Measurements from ENCODE around the gene C2orf81.
"Not testable (repeated sequence)": the region's sequence is repeated elsewhere in the genome, so short reads cannot be mapped to it uniquely, and the experiment has no call there.

Gene C2orf81

GRCh38 chr2:74421221-74421870 lies at the start of gene C2orf81, which contains the start of gene WDR54:
TSS of gene C2orf81 (minus strand) at chr2:74421619. CDS start at chr2:74421560, 59 bp downstream.
TSS of gene WDR54 (plus strand) at chr2:74421730. CDS start at chr2:74422154, 424 bp downstream.
- FAIRE-seq: no peak

- FAIRE-seq: not testable (repeated sequence)
These were observed 49.3 kb upstream of the C2orf81 start for GRCh38 chr2:74470742-74471141.

DNA sequence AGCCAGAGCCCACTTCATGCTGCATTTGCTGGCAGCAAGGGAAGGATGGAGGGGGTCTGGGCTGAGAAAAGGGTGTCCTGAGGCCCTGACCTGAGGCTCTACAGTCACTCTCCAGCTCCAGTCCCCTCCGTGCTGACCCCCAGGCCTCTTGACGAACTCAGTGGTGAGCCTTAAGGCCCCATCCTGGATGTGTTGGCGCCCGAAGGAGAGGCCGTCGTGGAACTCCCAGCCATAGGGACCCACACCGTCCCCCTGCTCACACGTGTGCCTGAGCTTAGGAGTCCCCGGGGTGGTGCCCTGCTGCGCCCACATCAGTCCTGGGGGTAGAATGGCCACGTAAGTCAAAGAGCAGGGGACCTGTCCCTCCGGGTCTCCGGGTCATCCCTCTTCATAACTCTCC lies 43.0 kb upstream of the C2orf81 start:
- no peak for FAIRE-seq

DNA sequence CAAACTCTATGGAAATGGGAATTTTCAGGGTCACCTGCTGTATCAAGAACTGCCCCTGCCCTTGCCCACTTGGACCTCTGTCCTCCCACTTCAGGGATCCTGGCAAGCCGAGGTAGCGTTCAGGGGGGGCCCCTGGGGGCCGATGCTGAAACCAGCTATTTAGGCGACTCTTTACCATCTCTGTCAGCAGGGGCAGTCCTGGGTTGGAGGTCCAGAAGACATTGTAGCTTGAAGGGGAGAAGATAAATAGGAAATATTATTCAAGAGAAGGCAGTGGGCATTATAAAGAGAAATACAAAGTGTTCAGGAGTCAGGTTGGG lies 41.3 kb upstream of the C2orf81 start:
- FAIRE-seq: no peak

DNA sequence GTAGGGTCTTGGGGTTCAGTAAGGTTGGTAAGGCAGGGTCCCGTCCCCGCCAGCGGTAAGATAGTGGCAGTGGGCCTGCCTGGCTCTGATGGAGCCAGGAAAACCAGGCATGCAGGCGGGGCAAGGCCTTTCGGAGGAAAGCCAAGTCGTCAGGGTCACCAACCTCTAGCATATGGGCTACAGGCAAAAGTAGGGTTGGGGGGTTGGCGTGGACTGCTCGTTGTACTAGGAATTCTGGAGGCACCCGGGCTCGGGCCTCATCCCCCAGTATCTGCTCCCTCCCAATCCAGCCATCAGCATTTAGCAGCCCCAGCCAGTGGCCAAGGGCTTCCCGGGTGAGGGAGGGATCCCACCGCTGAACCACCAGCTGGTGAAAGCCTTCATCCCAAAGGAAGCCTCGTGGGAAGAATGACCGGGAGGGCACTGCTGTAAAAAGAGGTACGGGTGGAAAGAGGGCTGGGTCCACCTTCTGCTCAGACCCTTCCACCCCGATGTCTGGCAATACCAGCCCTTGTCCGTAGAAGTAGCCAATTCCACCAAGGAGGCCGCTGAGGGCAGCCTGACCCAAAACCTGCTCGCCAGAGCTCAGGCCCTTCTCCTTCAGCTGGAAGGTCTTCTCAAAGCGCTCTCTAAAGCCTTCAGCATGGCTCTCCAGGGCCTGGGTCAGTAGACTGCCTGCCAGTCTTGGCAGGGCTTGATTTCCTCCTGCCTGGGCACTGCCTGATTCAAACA lies 40.8 kb upstream of the C2orf81 start:
- FAIRE-seq: no peak

DNA sequence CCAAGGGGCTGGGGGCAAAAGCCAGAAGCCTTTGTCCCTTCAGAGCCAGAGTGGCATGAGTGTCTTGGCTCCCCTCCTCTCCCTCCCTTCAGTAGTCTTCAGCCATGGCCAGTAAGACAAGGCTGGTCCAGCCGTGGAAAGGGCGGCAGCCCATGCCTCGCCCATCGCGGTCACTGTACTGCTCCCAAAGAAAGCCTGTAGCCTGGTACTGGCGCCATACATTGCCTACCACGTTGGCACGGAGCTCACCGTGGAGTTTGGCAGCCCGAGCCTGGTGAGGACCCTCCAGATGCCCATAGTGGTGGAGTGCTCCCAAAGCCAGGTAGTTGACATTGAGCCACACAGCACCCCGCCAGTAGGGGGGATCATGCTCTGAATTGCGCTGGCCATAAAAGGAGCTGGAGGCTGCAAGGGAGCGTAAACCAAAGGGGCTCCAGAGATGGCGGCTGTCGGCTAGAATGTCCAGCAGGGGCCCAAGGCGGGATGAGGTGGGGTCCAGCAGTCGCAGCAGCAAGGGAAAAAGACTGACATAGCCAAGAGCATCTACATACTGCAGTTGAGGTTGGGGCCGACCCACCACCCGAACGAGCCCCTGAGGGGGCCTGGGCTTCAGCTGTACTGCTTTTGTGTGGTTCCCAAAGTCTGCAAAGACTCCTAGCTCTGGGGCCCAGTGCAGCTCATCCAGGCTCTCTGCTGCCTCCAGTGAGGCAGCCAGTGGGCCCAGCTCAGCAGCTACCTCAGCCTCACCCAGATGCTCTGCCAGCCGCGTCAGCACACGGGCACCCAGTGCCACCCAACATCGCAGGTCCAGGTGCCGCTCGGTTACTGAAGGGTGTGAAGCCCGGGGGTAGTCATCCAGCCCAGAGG lies 40.0 kb upstream of the C2orf81 start:
- no peak for FAIRE-seq

GRCh38 chr2:74460187-74460586 lies 38.8 kb upstream of the C2orf81 start:
- not testable (repeated sequence) for FAIRE-seq

DNA sequence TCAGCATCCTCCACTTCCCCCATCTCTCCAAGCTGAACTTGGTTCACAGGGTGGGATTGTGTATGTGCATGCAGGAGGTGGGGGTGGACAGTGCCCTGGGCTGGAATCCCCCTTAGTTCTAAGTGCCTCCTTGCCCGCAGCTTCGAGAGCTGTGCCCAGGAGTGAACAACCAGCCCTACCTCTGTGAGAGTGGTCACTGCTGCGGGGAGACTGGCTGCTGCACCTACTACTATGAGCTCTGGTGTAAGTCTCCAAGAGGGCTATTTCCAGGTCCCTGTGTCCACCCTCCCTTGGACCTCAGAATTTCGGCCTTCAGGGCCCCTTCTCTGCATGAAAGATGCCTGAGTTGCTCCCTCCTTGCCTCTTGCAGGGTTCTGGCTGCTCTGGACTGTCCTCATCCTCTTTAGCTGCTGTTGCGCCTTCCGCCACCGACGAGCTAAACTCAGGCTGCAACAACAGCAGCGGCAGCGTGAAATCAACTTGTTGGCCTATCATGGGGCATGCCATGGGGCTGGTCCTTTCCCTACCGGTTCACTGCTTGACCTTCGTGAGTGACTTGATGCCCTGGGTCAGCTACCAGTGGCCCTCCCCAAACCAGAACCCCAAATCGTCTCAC lies 38.2 kb upstream of the C2orf81 start:
- not testable (repeated sequence) for FAIRE-seq

DNA sequence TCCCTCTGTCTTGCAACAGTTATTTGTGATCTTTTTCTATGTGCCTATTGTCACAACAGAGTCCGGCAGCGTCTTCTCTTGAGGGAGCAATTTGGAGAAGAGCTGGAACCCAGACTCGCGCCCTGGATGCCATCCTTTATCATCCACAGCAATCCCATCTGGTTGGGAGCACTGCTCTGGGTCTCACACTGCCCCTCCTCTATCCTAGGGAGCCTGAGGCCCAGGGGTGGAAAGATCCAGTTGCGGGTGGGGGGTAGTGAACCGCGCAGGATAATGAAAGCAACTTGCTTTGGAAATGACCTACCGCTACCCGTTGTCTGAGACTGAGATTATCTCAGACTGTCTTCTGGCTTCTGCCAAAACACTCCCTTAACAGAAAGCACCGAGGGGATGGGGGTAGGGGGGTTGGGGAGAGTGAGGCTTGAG lies 37.5 kb upstream of the C2orf81 start:
- no peak for FAIRE-seq

DNA sequence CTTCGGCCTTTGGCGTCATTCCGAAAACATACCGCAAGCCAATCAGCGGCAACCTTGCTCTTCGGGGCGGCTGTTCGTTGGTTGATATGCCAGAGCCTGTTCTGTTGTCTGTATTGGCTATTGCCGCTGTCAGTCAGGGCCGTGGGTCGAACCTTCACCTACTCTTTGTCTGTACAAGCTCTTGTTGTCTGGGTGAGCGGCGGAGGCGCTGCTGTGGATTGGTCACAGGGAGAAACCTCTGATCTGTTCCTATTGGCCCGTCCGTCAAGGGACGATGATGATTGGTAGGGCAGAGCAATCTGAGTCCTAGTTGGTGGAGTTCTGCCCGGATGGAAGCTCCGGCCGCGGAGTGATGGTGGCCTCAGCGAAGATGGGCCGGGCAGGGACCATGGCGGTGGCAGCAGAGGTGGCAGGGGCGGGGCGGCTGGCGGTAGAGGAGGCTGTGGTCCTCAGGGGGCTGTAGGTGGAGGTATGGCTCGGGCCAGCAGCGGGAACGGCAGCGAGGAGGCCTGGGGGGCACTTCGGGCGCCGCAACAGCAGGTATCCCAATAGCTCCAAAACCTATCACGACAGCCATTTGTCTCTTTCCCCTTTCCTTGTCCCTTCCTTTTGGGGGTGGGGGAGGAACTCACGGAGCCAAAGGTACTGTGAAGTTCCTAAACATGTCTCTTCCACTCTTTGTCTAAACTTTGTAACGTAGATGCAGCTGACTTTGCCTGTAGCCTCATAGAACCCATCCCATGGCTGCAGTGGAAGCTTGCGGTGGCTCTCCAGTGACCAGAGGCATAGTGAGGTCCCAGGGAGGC lies 36.9 kb upstream of the C2orf81 start, which contains the start of gene WBP1:
WBP1 (plus strand) TSS at position 307 of the 806 bp plus-strand sequence; CDS start at position 472, 165 bp downstream.
- peak; percentile 99 for FAIRE-seq

DNA sequence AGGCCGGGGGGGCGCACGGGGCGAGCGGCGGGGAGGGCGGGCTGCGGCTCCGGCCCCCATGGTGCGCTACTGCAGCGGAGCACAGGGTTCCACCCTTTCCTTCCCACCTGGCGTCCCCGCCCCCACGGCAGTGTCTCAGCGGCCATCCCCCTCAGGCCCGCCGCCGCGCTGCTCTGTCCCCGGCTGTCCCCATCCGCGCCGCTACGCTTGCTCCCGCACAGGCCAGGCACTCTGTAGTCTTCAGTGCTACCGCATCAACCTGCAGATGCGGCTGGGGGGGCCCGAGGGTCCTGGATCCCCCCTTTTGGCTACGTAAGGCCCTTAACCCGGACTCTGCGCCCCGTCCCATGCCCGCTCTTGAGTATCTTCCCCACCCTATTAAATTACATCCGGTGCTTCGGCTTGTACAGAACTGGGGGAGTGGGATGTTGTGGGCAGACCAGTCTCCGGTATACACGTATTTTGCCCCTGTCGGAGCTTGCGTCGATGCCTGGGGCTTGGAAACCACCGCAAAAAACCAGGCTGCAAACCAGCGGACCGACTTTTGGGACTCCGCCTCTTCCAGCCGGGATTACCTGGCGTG lies 36.2 kb upstream of the C2orf81 start:
- no peak for FAIRE-seq

- FAIRE-seq: no peak
These were observed 35.7 kb upstream of the C2orf81 start for GRCh38 chr2:74457129-74457548.

- peak; percentile 95 for FAIRE-seq
These were observed 33.5 kb upstream of the C2orf81 start, which contains the start of gene INO80B for GRCh38 chr2:74454654-74455511. TSS of gene INO80B (plus strand) at chr2:74455087. CDS start at chr2:74455117, 30 bp downstream.

DNA sequence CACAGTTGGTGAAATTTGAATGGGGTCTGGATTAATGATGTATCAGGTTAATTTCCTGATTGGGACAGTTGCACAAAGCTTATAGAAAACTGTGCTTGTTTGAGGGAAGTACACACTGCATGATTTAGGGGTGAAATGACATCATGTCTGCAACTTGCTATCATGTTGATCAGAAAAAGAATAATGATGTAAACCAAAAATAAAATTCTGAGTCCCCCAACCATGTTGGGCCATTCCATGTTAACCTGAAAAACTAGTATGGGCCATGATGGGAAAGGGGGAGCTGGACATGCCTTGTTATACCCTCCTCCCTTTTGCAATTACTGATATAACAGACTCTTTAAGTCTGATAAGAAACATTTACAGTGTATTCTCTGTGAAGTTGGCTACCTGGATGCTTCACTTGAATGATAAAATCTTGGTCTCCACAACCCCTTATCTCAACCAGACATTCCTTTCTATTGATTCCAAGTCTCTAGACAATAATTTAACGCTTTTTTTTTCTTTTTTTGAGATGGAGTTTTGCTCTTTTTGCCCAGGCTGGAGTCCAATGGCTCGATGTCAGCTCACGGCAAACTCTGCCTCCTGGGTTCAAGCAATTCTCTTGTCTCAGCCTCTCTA lies 29.3 kb upstream of the C2orf81 start:
- FAIRE-seq: no peak

GRCh38 chr2:74448771-74449170 lies 27.4 kb upstream of the C2orf81 start:
- no peak for FAIRE-seq

DNA sequence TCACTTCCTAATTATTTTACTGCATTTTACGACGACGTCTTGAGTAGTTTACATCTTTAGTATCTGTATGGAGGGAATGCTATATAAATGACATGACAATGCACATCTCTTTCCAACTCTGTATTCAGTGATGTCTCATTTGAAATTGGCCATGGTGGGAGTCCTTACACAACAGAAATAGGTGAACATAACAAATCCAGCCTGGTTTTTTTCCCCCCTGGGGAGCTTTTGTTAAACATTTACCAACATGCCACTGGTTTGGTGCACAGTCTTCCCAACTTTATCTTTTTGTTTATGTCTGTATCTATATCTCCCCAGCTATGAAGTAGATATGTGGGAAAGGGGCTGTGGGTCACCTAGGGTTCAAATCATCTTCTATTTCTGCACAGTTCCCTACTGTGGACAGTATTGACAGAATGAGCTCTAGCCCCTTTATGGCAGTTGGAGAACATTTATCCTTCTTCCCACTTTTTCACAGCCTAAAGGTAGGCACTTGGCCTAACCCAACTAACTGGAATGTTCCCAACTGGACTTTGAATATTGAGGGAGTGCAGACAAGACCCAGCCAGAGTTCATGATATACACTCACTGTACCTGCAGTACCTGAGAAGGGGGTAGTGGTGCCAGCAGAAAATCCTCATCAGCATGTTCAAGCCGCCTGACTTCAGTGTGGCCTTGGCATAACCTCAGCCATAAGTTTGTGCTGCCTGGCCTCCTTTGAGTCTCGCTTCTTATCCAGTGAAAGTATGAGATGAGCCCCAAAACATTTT lies 26.0 kb upstream of the C2orf81 start:
- no peak for FAIRE-seq

GRCh38 chr2:74444498-74445318 lies 23.3 kb upstream of the C2orf81 start:
- FAIRE-seq: no peak
